H1 (cell line): Measurements from ENCODE around the gene SMARCE1. TPM values are rescaled to one million over a fixed set of nuclear protein-coding genes. Genes with fewer than 3 reads are reported as not detected.

ENCODE experiments used
- CHD7 ChIP-seq: fragments of 300-600 bp; sonication (generic); IDR thresholded peaks from 2 replicates; pipeline ENCODE4 v1.7.1; 2012; ENCODE audit warnings: low read length, moderate library complexity, mild to moderate bottlenecking, inconsistent platforms; ENCODE audit not compliant: insufficient replicate concordance
- EP300 ChIP-seq, 2 experiments: IDR thresholded peaks; 1 replicate in 1 of 2; 2 replicates in 1 of 2; pipeline ENCODE4 v1.6.1; 2011 to 2012; ENCODE audit warnings: low read depth in 2 of 2, low read length in 2 of 2, mild to moderate bottlenecking in 2 of 2, borderline replicate concordance in 1 of 2, inconsistent platforms in 1 of 2, moderate library complexity in 1 of 2
- RXRA ChIP-seq: IDR thresholded peaks from 2 replicates; pipeline ENCODE4 v1.6.1; 2011; ENCODE audit warnings: low read depth, mild to moderate bottlenecking, low read length, moderate library complexity; ENCODE audit not compliant: insufficient read depth
- SIX5 ChIP-seq: IDR thresholded peaks from 2 replicates; pipeline ENCODE4 v1.6.1; 2011; ENCODE audit warnings: mild to moderate bottlenecking, low read depth, low read length
- polyA plus RNA-seq, 7 experiments: library from polyadenylated mRNA; depleted of rRNA in 3 of 7; stranded (reverse) in 5 of 7; unstranded in 2 of 7; fragments of >200 nt in 5 of 7; fragments of 200-250 nt in 2 of 7; gene quantifications; 1 replicate in 5 of 7; 2 replicates in 1 of 7; 4 replicates in 1 of 7; pipeline versions ENCODE4 v1.2.1 to v1.2.3, GENCODE V29; 2011 to 2013; ENCODE audit warnings: missing spikeins in 2 of 7, mixed read lengths in 2 of 7
- total RNA-seq: library from RNA; stranded (reverse); fragmentation: NEBNext Ultra II Directional; extraction: Animal tissue kit (Norgen Biotek cat#: 25700); gene quantifications from 2 replicates; pipeline ENCODE4 v1.2.1, GENCODE V29; 2021

The SMARCE1 gene
- total and polyA plus RNA-seq, 2 of the 8 experiments (the other 6 are each of a cell fraction or from before 2014, with no cell fraction given) = 30.7 to 131 TPM

GRCh38 chr17:40671282-40671681 lies 23.7 kb upstream of the SMARCE1 start (continued):
- no peak for TF ChIP-seq CHD7
- TF ChIP-seq EP300 (IDR thresholded peaks at IDR 0.05; ENCODE audit: borderline replicate concordance in 1 of 2, low read depth in 2 of 2, low read length in 2 of 2) = no peak
- TF ChIP-seq SIX5 = no peak
- no peak for TF ChIP-seq RXRA
